ENCODE data around the gene TMEM51.

DNA sequence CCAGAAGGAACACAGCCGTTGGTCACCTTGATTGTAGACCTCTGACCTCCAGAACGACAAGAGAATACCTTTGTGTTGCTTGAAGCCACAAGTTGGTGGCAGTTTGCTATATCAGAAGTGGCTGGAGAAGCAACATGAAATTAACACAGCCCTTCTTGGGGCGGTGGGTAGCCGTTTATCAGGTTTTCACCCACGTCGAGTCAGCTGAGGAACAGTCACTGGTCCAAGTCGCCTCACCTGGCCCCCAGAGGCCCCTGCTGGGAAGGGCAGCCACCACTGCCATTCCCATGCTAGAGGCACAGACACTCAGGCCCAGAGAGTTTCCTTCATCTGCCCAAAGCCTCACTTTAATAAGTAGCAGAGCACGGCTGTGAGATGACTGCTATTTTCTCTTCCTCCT is 37.7 kb downstream of the TMEM51 start:
- TF ChIP-seq, protein P1, sequence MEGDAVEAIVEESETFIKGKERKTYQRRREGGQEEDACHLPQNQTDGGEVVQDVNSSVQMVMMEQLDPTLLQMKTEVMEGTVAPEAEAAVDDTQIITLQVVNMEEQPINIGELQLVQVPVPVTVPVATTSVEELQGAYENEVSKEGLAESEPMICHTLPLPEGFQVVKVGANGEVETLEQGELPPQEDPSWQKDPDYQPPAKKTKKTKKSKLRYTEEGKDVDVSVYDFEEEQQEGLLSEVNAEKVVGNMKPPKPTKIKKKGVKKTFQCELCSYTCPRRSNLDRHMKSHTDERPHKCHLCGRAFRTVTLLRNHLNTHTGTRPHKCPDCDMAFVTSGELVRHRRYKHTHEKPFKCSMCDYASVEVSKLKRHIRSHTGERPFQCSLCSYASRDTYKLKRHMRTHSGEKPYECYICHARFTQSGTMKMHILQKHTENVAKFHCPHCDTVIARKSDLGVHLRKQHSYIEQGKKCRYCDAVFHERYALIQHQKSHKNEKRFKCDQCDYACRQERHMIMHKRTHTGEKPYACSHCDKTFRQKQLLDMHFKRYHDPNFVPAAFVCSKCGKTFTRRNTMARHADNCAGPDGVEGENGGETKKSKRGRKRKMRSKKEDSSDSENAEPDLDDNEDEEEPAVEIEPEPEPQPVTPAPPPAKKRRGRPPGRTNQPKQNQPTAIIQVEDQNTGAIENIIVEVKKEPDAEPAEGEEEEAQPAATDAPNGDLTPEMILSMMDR (optimal IDR thresholded peaks at IDR 0.05 in 1 of 3, IDR thresholded peaks at IDR 0.05 in 1 of 3, conservative IDR thresholded peaks at IDR 0.05 in 1 of 3; ENCODE audit: extremely low read depth in 1 of 3, insufficient read depth in 2 of 3, low read length in 3 of 3), result no peak
- no peak for TF ChIP-seq EZH2 (IDR thresholded peaks at IDR 0.05; ENCODE audit: low read length)

All from keratinocyte (primary cell).